HG03025 (cell line): ENCODE measurements around the gene ZNF576.
"Not testable (repeated sequence)": the region's sequence is repeated elsewhere in the genome, so short reads cannot be mapped to it uniquely, and the experiment has no call there.

ENCODE experiments used
- ATAC-seq: cut with Tn5 transposase; IDR thresholded peaks from one replicate; pipeline ENCODE4 v1.9.1; 2021; ENCODE audit warnings: mild to moderate bottlenecking, moderate library complexity; ENCODE audit not compliant: unreplicated experiment, low FRiP score

Gene ZNF576

DNA sequence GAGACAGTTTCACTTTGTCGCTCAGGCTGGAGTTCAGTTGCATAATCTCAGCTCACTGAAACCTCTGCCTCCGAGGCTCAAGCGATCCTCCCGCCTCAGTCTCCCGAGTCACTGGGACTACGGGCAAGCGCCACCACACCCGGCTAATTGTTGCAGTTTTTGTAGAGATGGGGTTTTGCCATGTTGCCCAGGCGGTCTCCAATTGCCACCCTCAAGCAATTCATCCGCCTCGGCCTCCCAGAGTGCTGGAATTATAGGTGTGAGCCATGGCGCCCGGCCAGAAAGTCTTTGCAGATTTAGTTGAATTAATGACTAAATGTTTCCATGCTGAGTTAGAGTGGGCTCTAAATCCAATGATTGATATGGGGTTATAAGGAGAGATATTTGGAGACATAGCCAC lies 47.8 kb downstream of the ZNF576 start:
- no peak for ATAC-seq

DNA sequence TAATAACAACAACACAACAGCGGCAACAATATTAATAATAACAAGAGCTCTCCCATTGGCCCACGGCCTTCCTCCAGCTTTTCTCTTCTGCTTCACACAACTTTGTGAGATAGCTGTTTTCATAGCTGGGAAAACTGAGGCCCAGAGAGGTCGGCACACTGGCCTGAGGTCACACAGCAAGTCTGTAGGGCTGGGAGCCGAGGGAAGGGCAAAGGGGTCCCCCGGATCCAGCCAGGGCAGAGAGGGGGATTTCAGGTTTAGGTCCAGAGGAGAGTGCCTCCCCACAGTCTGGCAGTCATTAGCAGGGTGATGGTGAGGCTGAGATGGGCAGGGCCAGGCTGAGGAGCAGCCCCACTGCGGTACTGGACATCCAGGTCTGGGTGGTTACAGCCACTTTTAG lies 52.2 kb downstream of the ZNF576 start:
- no peak for ATAC-seq

DNA sequence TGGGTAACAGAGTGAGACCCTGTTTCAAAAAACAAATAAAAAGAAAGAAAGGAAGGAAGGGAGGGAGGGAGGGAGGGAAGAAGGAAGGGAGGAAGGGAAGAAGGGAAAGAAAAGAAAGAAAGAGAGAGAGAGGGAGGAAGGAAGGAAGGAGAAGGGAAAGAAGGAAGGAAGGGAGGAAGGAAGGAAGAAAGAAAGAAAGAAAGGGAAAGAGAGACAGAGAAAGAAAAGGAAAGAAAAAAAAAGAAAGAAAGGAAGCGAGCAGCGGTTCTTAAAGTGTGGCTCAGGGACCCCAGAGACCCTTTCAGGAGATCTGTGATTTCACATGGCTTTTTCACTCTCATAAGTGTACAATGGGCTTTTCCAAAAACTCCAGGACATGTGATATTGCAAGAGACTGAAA lies 53.1 kb downstream of the ZNF576 start:
- no peak for ATAC-seq

DNA sequence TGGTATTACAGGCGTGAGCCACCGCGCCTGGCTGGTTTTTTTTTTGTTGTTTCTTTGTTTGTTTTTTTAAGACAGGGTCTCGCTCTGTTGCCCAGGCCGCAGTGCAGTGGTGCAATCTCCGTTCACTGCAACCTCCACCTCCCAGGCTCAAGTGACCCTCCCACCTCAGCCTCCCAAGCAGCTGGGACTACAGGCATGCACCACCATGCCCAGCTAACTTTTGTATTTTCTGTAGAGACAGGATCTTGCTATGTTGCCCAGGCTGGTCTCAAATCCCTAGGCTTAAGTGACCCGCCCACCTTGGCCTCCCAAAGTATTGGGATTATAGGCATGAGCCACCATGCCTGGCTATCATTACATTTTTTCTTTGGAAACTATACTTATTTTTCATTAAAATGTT lies 53.9 kb downstream of the ZNF576 start:
- ATAC-seq, result not testable (repeated sequence)
